SK-N-SH treated with all-trans-retinoic acid at 6 μM for 48 hours (cell line): Measurements from ENCODE around the gene ACSBG1.

Experiments
- ATAC-seq: fragments of 200-7000 bp; cut with Tn5 transposase; 3 replicates; pipeline ENCODE4 v1.9.1; 2020; ENCODE audit warnings: mild to moderate bottlenecking, moderate library complexity
- ARNTL ChIP-seq: fragments of 450-650 bp; formaldehyde crosslinking; IDR thresholded peaks from 2 replicates; pipeline ENCODE4 v1.5.0; 2020; ENCODE audit warnings: low read depth, mild to moderate bottlenecking, moderate library complexity, borderline replicate concordance
- BACH2 ChIP-seq: fragments of 250-450 bp; sonication (Bioruptor Pico); IDR thresholded peaks from 2 replicates; pipeline ENCODE4 v1.9.0; 2021; ENCODE audit warnings: mild to moderate bottlenecking, borderline replicate concordance
- CREB5 ChIP-seq: fragments of 250-450 bp; sonication (Bioruptor Pico); IDR thresholded peaks from 2 replicates; pipeline ENCODE4 v1.5.1; 2020; ENCODE audit warnings: low read depth, mild to moderate bottlenecking, moderate library complexity
- CSDC2 ChIP-seq: fragments of 250-450 bp; sonication (Bioruptor Pico); IDR thresholded peaks from 2 replicates; pipeline ENCODE4 v1.5.0; 2020; ENCODE audit warnings: mild to moderate bottlenecking, moderate library complexity
- ESRRG ChIP-seq: fragments of 250-450 bp; sonication (Bioruptor Pico); IDR thresholded peaks from 2 replicates; pipeline ENCODE4 v1.6.1; 2021; ENCODE audit warnings: mild to moderate bottlenecking
- GLIS3 ChIP-seq: fragments of 250-450 bp; sonication (Bioruptor Pico); IDR thresholded peaks from 2 replicates; pipeline ENCODE4 v1.5.0; 2020; ENCODE audit warnings: mild to moderate bottlenecking, moderate library complexity
- OSR1 ChIP-seq: fragments of 250-450 bp; sonication (Bioruptor Pico); IDR thresholded peaks from 2 replicates; pipeline ENCODE4 v1.8.0; 2022; ENCODE audit warnings: moderate library complexity, mild to moderate bottlenecking, inconsistent platforms
- PATZ1 ChIP-seq: fragments of 250-450 bp; sonication (Bioruptor Pico); IDR thresholded peaks from 2 replicates; pipeline ENCODE4 v1.8.0; 2020; ENCODE audit warnings: mild to moderate bottlenecking, moderate library complexity, borderline replicate concordance
- POU6F1 ChIP-seq: fragments of 250-450 bp; sonication (Bioruptor Pico); IDR thresholded peaks from 2 replicates; pipeline ENCODE4 v1.8.0; 2021; ENCODE audit warnings: low read depth, mild to moderate bottlenecking, moderate library complexity, borderline replicate concordance
- PPARA ChIP-seq: fragments of 250-450 bp; sonication (Bioruptor Pico); IDR thresholded peaks from 2 replicates; pipeline ENCODE4 v1.5.0; 2020; ENCODE audit warnings: mild to moderate bottlenecking, borderline replicate concordance
- RARB ChIP-seq: fragments of 250-450 bp; sonication (Bioruptor Pico); IDR thresholded peaks from 2 replicates; pipeline ENCODE4 v1.8.0; 2021; ENCODE audit warnings: mild to moderate bottlenecking, moderate library complexity
- SNAI2 ChIP-seq: fragments of 250-450 bp; sonication (Bioruptor Pico); IDR thresholded peaks from 2 replicates; pipeline ENCODE4 v1.5.0; 2020; ENCODE audit warnings: mild to moderate bottlenecking, moderate library complexity
- TCF4 ChIP-seq: fragments of 250-450 bp; sonication (Bioruptor Pico); IDR thresholded peaks from 2 replicates; pipeline ENCODE4 v1.8.0; 2021; ENCODE audit warnings: mild to moderate bottlenecking, moderate library complexity, borderline replicate concordance
- TOX ChIP-seq: fragments of 250-450 bp; sonication (Bioruptor Pico); IDR thresholded peaks from 2 replicates; pipeline ENCODE4 v1.8.0; 2021; ENCODE audit warnings: mild to moderate bottlenecking, moderate library complexity, borderline replicate concordance
- TSHZ2 ChIP-seq: fragments of 250-450 bp; sonication (Bioruptor Pico); IDR thresholded peaks from 2 replicates; pipeline ENCODE4 v1.5.0; 2020; ENCODE audit warnings: mild to moderate bottlenecking, moderate library complexity
- ZFP30 ChIP-seq: fragments of 450-650 bp; formaldehyde crosslinking; IDR thresholded peaks from 2 replicates; pipeline ENCODE4 v1.5.0; 2022; ENCODE audit warnings: mild to moderate bottlenecking, moderate library complexity
- ZNF565 ChIP-seq: fragments of 450-650 bp; formaldehyde crosslinking; conservative IDR thresholded peaks from 2 replicates; pipeline ENCODE4 v1.5.0; 2020; ENCODE audit warnings: low read depth, mild to moderate bottlenecking, moderate library complexity
- ZNF70 ChIP-seq: fragments of 450-650 bp; formaldehyde crosslinking; IDR thresholded peaks from 2 replicates; pipeline ENCODE4 v1.5.0; 2020; ENCODE audit warnings: mild to moderate bottlenecking, moderate library complexity
- ZNF8 ChIP-seq: fragments of 450-650 bp; formaldehyde crosslinking; IDR thresholded peaks from 2 replicates; pipeline ENCODE4 v1.5.0; 2020; ENCODE audit warnings: mild to moderate bottlenecking, moderate library complexity

The ACSBG1 gene

GRCh38 chr15:78171864-78172472, 62.4 kb downstream of the ACSBG1 start:
- TF ChIP-seq PPARA (CRISPR knock-in tag): no peak
- TF ChIP-seq TCF4: no peak
- no peak for TF ChIP-seq PATZ1 (CRISPR knock-in tag)

GRCh38 chr15:78170848-78171773, 63.3 kb downstream of the ACSBG1 start:
- no peak for ATAC-seq

More at GRCh38 chr15:78171864-78172472, 62.4 kb downstream of the ACSBG1 start:
- no peak for ATAC-seq

GRCh38 chr15:78168608-78169007, 65.8 kb downstream of the ACSBG1 start:
- ATAC-seq: no peak
- TF ChIP-seq RARB (CRISPR knock-in tag) (no peak), TCF4 (no peak), BACH2 (no peak), TOX (CRISPR knock-in tag) (no peak), ZFP30 (CRISPR knock-in tag) (no peak), ARNTL (no peak), ZNF8 (CRISPR knock-in tag) (no peak), TSHZ2 (CRISPR knock-in tag) (no peak)

More at GRCh38 chr15:78170848-78171773, 63.3 kb downstream of the ACSBG1 start:
- TF ChIP-seq ZNF70 (CRISPR knock-in tag) (no peak), ESRRG (no peak), CSDC2 (CRISPR knock-in tag) (no peak), TOX (CRISPR knock-in tag) (no peak), ZNF8 (CRISPR knock-in tag) (no peak), ZFP30 (CRISPR knock-in tag) (no peak), POU6F1 (CRISPR knock-in tag) (no peak), ARNTL (no peak), TSHZ2 (CRISPR knock-in tag) (no peak), OSR1 (CRISPR knock-in tag) (no peak), RARB (CRISPR knock-in tag) (no peak), BACH2 (no peak), SNAI2 (CRISPR knock-in tag) (no peak), TCF4 (no peak), CREB5 (CRISPR knock-in tag) (no peak), ZNF565 (CRISPR knock-in tag) (no peak), GLIS3 (CRISPR knock-in tag) (no peak)
